GM19324 (cell line): ENCODE measurements around the gene ASAP2.

Source experiments
- ATAC-seq: cut with Tn5 transposase; IDR thresholded peaks from one replicate; pipeline ENCODE4 v1.9.1; 2021; ENCODE audit warnings: mild to moderate bottlenecking, moderate library complexity; ENCODE audit not compliant: unreplicated experiment, low FRiP score

ASAP2 gene

DNA sequence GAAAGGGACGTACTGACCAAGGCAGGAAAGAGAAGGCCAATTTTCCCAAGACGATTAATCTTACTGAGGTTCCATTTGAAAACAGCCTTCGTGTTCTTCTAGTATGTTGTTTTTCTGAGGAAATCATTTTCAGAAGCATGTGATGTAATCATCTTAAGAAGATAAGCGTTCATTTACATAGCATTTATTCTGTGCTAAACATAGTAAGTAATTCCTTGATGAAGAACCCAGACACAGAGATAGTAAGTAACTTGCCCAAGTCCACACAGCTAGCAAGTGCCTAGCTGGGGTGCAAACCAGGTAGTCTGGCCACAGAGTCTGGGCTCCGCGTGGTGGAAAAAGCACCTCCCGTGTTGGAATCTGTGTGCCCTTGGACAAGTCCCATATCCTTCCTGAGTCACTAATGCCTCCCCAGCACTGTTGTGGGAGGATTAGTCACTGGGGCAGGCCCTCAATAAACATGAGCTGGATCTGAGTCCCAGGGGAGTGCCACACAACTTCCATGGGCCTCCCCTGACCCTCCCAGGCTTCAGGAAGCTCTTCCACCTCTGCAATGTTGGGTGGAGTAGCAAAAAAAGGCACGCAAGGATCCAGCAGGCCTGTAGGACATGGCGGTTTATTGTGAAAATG, 26.9 kb upstream of the ASAP2 start:
- no peak for ATAC-seq

DNA sequence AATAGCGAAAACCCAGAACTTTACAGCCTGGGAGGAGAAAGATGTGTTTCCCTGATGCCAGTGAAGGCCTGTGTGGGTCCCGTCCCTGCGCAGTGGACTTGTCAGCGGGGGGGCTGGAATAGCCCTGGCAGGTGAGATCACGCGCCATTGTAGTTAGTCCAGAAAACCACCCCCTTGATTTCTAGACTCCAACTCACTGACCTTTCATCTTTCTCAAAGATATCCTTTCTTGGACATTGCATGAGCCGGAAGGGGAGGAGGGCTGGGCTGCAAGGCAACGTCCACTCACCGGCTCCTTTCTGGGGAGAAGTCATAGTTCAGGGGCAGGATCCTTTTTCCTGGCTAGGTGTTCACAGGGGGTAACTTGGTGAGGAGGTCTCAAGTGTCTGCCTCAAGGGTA, 22.3 kb upstream of the ASAP2 start:
- ATAC-seq, result no peak

DNA sequence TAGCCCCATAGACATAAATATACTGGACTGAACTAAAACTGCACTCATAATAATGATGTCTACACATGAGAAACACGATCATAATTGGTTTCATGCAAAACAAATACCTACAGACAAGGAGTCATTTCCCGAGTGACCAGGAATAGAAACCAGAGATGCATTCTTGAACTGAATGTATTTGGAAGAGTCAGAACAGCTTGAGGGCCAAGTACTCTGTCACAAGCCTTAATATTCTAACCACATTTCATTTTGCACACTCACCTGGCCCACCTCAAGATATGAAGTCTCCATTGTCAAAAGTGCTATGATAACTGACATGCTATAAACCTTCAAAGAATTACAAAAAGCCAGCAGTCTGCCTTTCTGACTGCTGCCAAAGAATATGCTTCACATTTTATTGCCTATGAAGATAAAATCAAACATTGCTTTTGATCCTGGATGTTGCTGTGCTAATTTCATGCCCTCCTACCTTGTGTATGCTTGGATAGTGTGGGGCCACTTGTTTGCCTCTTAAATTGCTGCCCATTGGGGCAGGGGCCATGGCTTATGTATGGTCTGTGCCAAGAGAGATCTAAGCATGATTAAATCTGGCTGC, 18.9 kb upstream of the ASAP2 start:
- ATAC-seq, result no peak

GRCh38 chr2:9188823-9189222, 17.8 kb upstream of the ASAP2 start:
- ATAC-seq, result no peak

DNA sequence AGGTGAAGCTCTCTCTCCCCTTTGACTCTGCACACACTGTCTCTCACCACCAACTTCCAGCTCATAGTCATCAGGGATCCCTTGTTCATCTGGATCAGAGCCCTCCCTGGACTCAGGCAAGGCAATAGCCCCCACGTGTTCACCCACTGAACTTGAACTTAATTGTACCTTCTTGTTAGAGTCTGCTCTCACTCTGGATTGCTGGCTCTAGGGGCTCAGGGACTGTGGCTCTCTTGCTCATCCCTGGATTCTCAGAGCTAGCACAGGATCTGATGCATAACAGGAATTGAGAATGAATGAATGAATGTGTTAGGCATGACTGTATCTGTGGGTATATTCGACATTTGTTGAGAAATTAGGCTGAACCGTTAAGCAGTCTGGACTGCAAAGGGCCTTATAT, 16.7 kb upstream of the ASAP2 start:
- ATAC-seq, result no peak

DNA sequence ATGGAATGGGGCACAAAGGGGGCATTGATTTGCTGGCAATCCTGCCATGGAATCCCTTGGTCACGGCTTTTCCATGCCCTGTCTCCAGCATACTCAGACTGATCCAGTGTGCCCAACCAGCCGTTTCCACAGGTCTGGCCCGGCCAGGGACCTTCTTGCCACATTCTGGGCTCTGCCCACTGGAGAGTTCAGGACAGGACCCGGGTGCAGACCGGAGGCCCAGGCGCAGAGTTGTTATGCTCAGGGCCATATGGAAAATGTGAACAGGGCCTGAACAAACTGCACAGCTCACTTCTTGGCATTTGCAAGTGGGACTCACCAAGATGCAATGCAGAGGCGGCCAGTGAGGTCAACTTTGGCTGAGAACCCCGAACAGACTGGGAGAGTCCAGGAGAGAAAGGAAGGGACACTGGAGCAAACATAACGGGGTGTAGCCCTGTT, 15.6 kb upstream of the ASAP2 start:
- no peak for ATAC-seq

GRCh38 chr2:9192712-9193111, 13.9 kb upstream of the ASAP2 start:
- ATAC-seq, result no peak

DNA sequence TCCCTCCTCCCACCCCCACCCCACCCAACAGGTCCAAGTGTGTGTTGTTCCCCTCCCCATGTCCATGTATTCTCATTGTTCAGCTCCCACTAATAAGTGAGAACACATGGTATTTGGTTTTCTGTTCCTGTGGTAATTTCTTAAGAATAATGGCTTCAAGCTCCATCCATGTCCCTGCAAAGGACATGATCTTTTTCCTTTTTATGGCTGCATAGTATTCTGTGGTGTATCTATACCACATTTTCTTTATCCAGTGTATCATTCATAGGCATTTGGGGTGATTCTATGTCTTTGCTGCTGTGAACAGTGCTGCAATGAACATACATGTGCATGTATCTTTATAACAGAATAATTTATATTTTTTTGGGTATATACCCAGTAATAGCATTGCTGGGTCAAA, 12.3 kb upstream of the ASAP2 start:
- ATAC-seq, result no peak

DNA sequence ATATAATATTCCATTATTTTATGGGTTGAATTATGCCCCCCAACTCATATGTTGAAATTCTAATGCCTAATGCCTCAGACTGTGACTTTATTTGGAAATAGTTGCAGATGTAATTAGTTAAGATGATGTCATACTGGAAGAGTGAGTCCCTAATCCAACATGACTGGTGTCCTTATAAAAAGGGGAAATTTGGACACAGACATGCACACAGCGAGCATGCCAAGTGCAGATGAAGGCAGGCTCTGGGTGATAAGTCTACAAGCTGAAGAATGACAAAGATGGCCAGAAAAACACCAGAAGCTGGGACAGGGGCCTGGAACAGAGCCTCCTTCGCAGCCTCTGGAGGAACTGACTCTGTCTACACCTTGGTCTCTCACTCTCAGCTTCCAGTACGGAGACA, 10.0 kb upstream of the ASAP2 start:
- ATAC-seq, result no peak

DNA sequence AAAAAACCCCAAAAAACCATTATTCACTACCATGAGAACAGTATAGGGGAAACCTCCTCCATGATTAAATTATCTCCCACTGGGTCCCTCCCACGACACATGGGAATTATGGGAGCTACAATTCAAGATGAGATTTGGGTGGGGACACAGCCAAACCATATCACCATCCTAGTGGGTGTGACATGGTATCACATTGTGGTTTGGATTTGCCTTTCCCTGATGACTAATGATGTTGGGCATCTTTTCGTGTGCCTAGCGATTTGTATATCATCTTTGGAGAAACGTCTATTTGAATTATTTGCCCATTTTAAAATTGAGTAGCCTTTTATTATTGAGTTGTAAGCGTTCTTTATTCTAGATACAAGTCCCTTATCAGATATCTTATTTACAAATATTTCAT, 8.7 kb upstream of the ASAP2 start:
- ATAC-seq, result no peak

- no peak for ATAC-seq
Observed at GRCh38 chr2:9199716-9200632, 6.6 kb upstream of the ASAP2 start.

DNA sequence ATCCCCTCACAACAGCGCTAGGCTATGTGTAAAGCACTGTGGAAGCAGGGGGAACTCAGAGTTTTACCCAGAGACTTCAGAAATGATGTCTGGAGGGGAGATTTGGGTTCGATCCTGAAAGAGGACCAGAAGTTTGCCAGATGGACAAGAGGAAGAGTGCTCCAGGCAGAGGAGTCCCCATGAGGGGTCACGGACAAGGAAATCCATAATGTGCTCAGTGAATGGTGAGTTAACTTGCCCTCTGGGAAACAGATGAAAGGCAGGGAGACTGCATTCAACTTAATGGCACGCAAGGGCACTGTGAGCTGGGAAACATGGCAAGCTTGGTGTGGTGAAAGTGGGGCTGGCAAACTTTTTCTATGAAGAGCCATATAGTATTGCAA, 6.0 kb upstream of the ASAP2 start:
- ATAC-seq, result no peak

DNA sequence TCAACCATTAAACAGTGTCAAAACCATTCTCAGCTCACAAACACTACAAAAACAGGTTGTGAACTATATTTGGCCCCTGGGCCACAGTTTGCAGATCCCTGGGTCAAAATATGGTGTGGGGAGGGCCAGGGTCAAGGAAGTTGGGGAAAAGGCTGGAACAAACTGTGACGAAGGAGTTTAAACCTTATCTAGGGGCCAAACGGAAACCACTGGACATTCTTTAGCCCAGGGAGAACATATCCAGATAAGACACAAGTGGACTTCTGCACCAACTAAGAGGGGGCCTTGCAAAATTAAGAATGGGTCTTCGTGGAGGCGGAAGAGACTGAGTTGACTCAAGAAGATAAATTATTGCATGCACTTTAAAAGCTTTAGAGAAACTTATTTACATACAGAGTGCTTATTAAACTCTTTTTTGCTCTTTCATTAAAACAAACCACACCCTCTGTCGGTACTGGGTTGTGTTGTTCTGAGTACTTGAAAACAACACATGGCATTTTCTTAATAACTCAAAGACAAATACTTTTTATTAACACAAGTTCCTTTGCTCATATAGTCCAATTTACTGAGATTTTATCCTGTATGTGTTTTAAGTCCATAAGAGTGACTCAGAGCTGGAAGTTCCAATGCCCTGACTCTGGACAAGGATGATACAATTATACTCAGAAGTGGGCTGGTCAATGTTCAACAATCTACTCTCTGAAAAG, 5.3 kb upstream of the ASAP2 start:
- no peak for ATAC-seq

GRCh38 chr2:9203006-9203405, 3.6 kb upstream of the ASAP2 start:
- ATAC-seq, result no peak

DNA sequence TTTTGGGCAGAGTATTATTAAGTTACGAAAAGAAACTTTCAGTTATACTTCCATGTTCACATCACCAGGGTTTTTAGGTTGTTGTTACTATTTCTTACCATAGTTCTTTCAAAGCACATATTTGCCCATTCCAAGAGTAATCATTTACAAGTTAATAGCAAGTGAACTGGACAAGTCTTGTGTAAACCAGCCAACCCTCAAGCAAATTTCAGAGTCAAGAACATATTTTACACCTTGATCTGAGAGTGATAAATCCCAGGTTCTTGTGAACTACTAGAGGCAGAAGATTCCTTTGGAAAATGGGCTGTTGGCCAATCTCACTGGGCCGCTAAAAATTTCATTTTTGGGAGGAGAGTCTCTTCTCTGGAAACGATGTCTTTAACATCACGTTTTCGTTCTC, 2.7 kb upstream of the ASAP2 start:
- no peak for ATAC-seq

GRCh38 chr2:9204939-9205338, 1.7 kb upstream of the ASAP2 start:
- ATAC-seq, result no peak

GRCh38 chr2:9205486-9205885, 1.1 kb upstream of the ASAP2 start:
- ATAC-seq, result no peak

DNA sequence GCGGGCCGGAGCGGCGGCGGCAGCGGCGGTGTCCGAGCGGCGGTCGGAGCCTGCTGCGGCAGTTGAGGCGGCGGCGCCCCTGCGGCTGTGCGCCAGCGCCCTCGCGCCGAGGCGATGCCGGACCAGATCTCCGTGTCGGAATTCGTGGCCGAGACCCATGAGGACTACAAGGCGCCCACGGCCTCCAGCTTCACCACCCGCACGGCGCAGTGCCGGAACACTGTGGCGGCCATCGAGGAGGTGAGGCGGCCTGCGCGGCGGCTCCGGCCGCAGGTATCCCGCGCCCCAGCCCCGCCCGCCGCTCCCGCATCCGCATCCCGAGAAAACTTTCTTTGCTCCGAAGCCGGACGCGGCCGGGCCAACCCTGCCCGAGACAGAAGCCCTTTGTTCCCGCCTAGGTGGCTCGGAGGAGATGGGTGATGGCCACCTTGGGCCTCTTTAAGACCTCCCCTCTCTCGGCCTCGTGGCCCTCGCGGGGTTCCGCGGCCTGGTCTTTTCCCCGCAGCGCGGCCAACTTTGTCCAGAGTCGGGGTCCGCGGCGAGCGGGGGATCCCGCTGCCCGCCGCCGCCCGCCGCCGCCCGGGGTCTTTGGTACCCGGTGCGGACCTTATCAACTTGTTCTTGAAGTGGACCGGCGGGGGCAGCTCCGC, 504 bp downstream of the ASAP2 start:
- peak; percentile 28 for ATAC-seq

GRCh38 chr2:9207641-9208311, 1.2 kb downstream of the ASAP2 start:
- ATAC-seq, result no peak

- ATAC-seq, result no peak
Observed at GRCh38 chr2:9208875-9209274, 2.3 kb downstream of the ASAP2 start.
